HepG2 (cell line): ENCODE data around the gene PSD4. TPM values are rescaled to one million over a fixed set of nuclear protein-coding genes. Genes with fewer than 3 reads are reported as not detected.
A peak's percentile ranks its signal among the peaks of the same experiment; 100 is the strongest.

Experiments
- ATF7 ChIP-seq, 2 experiments: fragments of 450-650 bp in 1 of 2; sonication (generic) in 1 of 2; formaldehyde crosslinking in 1 of 2; IDR thresholded peaks; 2 replicates each; pipeline versions ENCODE4 v1.4.0 to v1.6.1; 2016 to 2020; ENCODE audit warnings: antibody characterized with exemption in 1 of 2, mild to moderate bottlenecking in 1 of 2, missing genetic modification reagents in 1 of 2
- CAMTA2 ChIP-seq: sonication (generic); formaldehyde crosslinking; IDR thresholded peaks from 2 replicates; pipeline ENCODE4 v1.4.0; 2020; ENCODE audit warnings: mild to moderate bottlenecking, missing genetic modification reagents, borderline replicate concordance
- FOXC1 ChIP-seq: sonication (generic); formaldehyde crosslinking; IDR thresholded peaks from 2 replicates; pipeline ENCODE4 v1.8.0; 2022; ENCODE audit warnings: mild to moderate bottlenecking, missing genetic modification reagents, borderline replicate concordance
- SP140L ChIP-seq: sonication (generic); formaldehyde crosslinking; IDR thresholded peaks from 2 replicates; pipeline ENCODE4 v1.4.0; 2020; ENCODE audit warnings: missing genetic modification reagents, borderline replicate concordance
- TOPORS ChIP-seq: sonication (generic); formaldehyde crosslinking; IDR thresholded peaks from 2 replicates; pipeline ENCODE4 v1.8.0; 2023; ENCODE audit warnings: mild to moderate bottlenecking, missing genetic modification reagents
- ZNF143 ChIP-seq: sonication (generic); formaldehyde crosslinking; IDR thresholded peaks from 2 replicates; pipeline ENCODE4 v1.4.0; 2020; ENCODE audit warnings: missing genetic modification reagents
- ZNF24 ChIP-seq: fragments of 450-650 bp; IDR thresholded peaks from 2 replicates; pipeline ENCODE4 v1.6.1; 2017; ENCODE audit warnings: antibody characterized with exemption, mild to moderate bottlenecking
- ZNF652 ChIP-seq: IDR thresholded peaks from 2 replicates; pipeline ENCODE4 v1.6.1; 2016; ENCODE audit warnings: low read depth, borderline replicate concordance
- ZSCAN9 ChIP-seq: IDR thresholded peaks from 2 replicates; pipeline ENCODE4 v1.6.1; 2016; ENCODE audit warnings: borderline replicate concordance
- polyA plus RNA-seq, 8 experiments: library from polyadenylated mRNA; depleted of rRNA in 3 of 8; stranded (reverse) in 7 of 8; unstranded in 1 of 8; fragments of >200 nt; fragmentation: Illumina TruSeq in 4 of 8; extraction: Trizol in 4 of 8; gene quantifications; 2 replicates each; pipeline versions ENCODE4 v1.2.1 to v1.2.3, GENCODE V29; 2011 to 2016; ENCODE audit warnings: low read depth in 4 of 8, missing spikeins in 1 of 8, mixed read lengths in 1 of 8; ENCODE audit not compliant: insufficient read depth in 1 of 8
- total RNA-seq, 5 experiments: library from RNA; depleted of rRNA; stranded (reverse); fragments of >200 nt; fragmentation: Illumina TruSeq; extraction: Trizol; gene quantifications; 2 replicates each; pipeline ENCODE4 v1.2.3, GENCODE V29; 2016; ENCODE audit warnings: low read depth in 1 of 5
- TF ChIP-seq, protein P1 (sequence below): sonication (generic); formaldehyde crosslinking; IDR thresholded peaks from 2 replicates; pipeline ENCODE4 v1.4.0; 2020; ENCODE audit warnings: mild to moderate bottlenecking, missing genetic modification reagents
- TF ChIP-seq, protein P2 (sequence below): sonication (generic); formaldehyde crosslinking; IDR thresholded peaks from 2 replicates; pipeline ENCODE4 v1.5.0; 2020; ENCODE audit warnings: mild to moderate bottlenecking, missing genetic modification reagents, borderline replicate concordance
- TF ChIP-seq, protein P3 (sequence below): sonication (generic); formaldehyde crosslinking; IDR thresholded peaks from 2 replicates; pipeline ENCODE4 v1.4.0; 2020; ENCODE audit warnings: missing genetic modification reagents
- TF ChIP-seq, protein P4 (sequence below): sonication (generic); formaldehyde crosslinking; IDR thresholded peaks from 2 replicates; pipeline ENCODE4 v1.9.0; 2021; ENCODE audit warnings: missing genetic modification reagents, mild to moderate bottlenecking, borderline replicate concordance
- TF ChIP-seq, protein P5 (sequence below): sonication (generic); formaldehyde crosslinking; IDR thresholded peaks from 2 replicates; pipeline ENCODE4 v1.8.1; 2023; ENCODE audit warnings: mild to moderate bottlenecking, missing genetic modification reagents

PSD4 gene
- total and polyA plus RNA-seq, 2 of the 13 experiments (the other 11 are each of a cell fraction or from before 2014, with no cell fraction given) = 5.8 to 9.4 TPM

DNA sequence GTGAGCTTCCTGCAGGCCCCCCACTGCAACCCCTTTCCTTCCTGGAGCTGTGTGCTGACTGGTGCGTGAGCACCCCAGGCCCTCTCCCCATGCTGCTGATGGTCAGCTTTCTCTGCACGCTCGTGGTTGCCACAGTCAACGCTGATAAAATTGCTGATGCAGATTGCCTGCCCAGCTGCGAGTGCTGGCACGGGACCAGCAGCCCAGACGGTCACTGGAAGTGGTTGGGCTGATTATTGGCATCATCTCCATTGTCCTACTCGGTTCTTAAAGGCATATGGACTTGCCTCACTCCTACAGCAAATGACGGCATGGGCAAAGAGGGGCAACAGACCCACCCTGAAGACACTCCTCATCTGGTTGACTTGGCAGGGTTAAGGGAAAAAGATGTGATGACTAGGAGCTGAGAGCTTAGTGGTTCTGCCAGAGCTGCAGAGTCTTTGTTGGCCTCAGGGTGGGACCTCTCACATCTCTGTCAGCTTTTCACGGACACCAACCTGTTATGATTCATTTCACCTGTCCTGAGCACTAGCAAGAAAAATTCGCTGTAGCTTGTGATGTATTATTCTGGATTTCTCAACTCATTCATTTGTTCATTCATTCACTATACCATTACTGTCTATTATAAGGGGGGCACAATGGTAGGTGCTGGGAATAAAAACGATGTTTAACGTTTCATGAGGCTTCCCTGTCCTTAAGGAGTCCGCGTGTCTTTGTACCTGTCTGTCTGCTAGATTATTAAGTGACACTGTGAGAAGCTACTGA is 66.6 kb downstream of the PSD4 start (continued):
- TF ChIP-seq, protein P1, sequence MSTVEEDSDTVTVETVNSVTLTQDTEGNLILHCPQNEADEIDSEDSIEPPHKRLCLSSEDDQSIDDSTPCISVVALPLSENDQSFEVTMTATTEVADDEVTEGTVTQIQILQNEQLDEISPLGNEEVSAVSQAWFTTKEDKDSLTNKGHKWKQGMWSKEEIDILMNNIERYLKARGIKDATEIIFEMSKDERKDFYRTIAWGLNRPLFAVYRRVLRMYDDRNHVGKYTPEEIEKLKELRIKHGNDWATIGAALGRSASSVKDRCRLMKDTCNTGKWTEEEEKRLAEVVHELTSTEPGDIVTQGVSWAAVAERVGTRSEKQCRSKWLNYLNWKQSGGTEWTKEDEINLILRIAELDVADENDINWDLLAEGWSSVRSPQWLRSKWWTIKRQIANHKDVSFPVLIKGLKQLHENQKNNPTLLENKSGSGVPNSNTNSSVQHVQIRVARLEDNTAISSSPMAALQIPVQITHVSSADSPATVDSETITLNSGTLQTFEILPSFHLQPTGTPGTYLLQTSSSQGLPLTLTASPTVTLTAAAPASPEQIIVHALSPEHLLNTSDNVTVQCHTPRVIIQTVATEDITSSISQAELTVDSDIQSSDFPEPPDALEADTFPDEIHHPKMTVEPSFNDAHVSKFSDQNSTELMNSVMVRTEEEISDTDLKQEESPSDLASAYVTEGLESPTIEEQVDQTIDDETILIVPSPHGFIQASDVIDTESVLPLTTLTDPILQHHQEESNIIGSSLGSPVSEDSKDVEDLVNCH = no peak
- TF ChIP-seq FOXC1 (CRISPR knock-in tag) (0 out of 2 replicates have a peak, but pooled peaks have one; percentile 25), TOPORS (CRISPR knock-in tag) (no peak), ZSCAN9 (CRISPR knock-in tag) (no peak), ZNF143 (CRISPR knock-in tag) (no peak), CAMTA2 (CRISPR knock-in tag) (no peak), ATF7 (IDR thresholded peaks at IDR 0.05) (no peak), ATF7 (CRISPR knock-in tag; IDR thresholded peaks at IDR 0.05) (no peak), ZNF24 (peak; percentile 78; the same call in 1 of the 2 replicates), SP140L (no peak), ZNF652 (CRISPR knock-in tag) (no peak)
- TF ChIP-seq, protein P2, sequence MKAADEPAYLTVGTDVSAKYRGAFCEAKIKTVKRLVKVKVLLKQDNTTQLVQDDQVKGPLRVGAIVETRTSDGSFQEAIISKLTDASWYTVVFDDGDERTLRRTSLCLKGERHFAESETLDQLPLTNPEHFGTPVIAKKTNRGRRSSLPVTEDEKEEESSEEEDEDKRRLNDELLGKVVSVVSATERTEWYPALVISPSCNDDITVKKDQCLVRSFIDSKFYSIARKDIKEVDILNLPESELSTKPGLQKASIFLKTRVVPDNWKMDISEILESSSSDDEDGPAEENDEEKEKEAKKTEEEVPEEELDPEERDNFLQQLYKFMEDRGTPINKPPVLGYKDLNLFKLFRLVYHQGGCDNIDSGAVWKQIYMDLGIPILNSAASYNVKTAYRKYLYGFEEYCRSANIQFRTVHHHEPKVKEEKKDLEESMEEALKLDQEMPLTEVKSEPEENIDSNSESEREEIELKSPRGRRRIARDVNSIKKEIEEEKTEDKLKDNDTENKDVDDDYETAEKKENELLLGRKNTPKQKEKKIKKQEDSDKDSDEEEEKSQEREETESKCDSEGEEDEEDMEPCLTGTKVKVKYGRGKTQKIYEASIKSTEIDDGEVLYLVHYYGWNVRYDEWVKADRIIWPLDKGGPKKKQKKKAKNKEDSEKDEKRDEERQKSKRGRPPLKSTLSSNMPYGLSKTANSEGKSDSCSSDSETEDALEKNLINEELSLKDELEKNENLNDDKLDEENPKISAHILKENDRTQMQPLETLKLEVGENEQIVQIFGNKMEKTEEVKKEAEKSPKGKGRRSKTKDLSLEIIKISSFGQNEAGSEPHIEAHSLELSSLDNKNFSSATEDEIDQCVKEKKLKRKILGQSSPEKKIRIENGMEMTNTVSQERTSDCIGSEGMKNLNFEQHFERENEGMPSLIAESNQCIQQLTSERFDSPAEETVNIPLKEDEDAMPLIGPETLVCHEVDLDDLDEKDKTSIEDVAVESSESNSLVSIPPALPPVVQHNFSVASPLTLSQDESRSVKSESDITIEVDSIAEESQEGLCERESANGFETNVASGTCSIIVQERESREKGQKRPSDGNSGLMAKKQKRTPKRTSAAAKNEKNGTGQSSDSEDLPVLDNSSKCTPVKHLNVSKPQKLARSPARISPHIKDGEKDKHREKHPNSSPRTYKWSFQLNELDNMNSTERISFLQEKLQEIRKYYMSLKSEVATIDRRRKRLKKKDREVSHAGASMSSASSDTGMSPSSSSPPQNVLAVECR (CRISPR knock-in tag) = 0 out of 2 replicates have a peak, but pooled peaks have one; percentile 22
- TF ChIP-seq, protein P3, sequence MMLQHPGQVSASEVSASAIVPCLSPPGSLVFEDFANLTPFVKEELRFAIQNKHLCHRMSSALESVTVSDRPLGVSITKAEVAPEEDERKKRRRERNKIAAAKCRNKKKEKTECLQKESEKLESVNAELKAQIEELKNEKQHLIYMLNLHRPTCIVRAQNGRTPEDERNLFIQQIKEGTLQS = no peak
- TF ChIP-seq, protein P4, sequence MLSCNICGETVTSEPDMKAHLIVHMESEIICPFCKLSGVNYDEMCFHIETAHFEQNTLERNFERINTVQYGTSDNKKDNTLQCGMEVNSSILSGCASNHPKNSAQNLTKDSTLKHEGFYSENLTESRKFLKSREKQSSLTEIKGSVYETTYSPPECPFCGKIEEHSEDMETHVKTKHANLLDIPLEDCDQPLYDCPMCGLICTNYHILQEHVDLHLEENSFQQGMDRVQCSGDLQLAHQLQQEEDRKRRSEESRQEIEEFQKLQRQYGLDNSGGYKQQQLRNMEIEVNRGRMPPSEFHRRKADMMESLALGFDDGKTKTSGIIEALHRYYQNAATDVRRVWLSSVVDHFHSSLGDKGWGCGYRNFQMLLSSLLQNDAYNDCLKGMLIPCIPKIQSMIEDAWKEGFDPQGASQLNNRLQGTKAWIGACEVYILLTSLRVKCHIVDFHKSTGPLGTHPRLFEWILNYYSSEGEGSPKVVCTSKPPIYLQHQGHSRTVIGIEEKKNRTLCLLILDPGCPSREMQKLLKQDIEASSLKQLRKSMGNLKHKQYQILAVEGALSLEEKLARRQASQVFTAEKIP (CRISPR knock-in tag) = no peak
- TF ChIP-seq, protein P5, sequence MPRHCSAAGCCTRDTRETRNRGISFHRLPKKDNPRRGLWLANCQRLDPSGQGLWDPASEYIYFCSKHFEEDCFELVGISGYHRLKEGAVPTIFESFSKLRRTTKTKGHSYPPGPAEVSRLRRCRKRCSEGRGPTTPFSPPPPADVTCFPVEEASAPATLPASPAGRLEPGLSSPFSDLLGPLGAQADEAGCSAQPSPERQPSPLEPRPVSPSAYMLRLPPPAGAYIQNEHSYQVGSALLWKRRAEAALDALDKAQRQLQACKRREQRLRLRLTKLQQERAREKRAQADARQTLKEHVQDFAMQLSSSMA (CRISPR knock-in tag) = no peak
